ENCODE data around the gene KCNQ5.

- TF ChIP-seq, protein P1, sequence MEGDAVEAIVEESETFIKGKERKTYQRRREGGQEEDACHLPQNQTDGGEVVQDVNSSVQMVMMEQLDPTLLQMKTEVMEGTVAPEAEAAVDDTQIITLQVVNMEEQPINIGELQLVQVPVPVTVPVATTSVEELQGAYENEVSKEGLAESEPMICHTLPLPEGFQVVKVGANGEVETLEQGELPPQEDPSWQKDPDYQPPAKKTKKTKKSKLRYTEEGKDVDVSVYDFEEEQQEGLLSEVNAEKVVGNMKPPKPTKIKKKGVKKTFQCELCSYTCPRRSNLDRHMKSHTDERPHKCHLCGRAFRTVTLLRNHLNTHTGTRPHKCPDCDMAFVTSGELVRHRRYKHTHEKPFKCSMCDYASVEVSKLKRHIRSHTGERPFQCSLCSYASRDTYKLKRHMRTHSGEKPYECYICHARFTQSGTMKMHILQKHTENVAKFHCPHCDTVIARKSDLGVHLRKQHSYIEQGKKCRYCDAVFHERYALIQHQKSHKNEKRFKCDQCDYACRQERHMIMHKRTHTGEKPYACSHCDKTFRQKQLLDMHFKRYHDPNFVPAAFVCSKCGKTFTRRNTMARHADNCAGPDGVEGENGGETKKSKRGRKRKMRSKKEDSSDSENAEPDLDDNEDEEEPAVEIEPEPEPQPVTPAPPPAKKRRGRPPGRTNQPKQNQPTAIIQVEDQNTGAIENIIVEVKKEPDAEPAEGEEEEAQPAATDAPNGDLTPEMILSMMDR (IDR thresholded peaks at IDR 0.05) = no peak
- no peak for TF ChIP-seq POLR2A (IDR thresholded peaks at IDR 0.05)
Measured at GRCh38 chr6:73041051-73041450, 419.2 kb downstream of the KCNQ5 start.

All from thyroid gland (tissue), 4 donors.